Suprapubic skin (tissue), 4 donors: ENCODE measurements around the gene OR2T8. TPM values are rescaled to one million over a fixed set of nuclear protein-coding genes. Genes with fewer than 3 reads are reported as not detected.

ENCODE experiments used
- DNase-seq, 2 donors: peaks; one replicate each; pipeline ENCODE4 v3.0.0-alpha.2; 2019; ENCODE audit warnings: low spot score in 2 of 2
- H3K27ac ChIP-seq: fragments of 200-600 bp; sonication (generic); one replicate; pipeline ENCODE4 v1.5.1; 2019
- H3K27me3 ChIP-seq: fragments of 200-600 bp; sonication (generic); one replicate; pipeline ENCODE4 v1.5.1; 2019
- H3K36me3 ChIP-seq: fragments of 200-600 bp; sonication (generic); one replicate; pipeline ENCODE4 v1.5.1; 2019
- H3K4me1 ChIP-seq: fragments of 200-600 bp; sonication (generic); one replicate; pipeline ENCODE4 v1.5.1; 2019
- H3K4me3 ChIP-seq: fragments of 200-600 bp; sonication (generic); one replicate; pipeline ENCODE4 v1.5.1; 2019; ENCODE audit warnings: mild to moderate bottlenecking
- H3K9me3 ChIP-seq: fragments of 200-600 bp; sonication (generic); one replicate; pipeline ENCODE4 v1.5.1; 2019
- EP300 ChIP-seq: sonication (generic); formaldehyde crosslinking; IDR thresholded peaks from one replicate; pipeline ENCODE4 v1.6.1; 2017; ENCODE audit warnings: antibody characterized with exemption
- POLR2A ChIP-seq, 2 donors: fragments of 450-650 bp; IDR thresholded peaks; one replicate each; pipeline ENCODE4 v1.6.1; 2017; ENCODE audit warnings: antibody characterized with exemption in 2 of 2, mild to moderate bottlenecking in 2 of 2, moderate library complexity in 2 of 2
- POLR2AphosphoS5 ChIP-seq, 3 donors: sonication (generic); formaldehyde crosslinking; IDR thresholded peaks; one replicate each; pipeline ENCODE4 v1.6.1; 2017; ENCODE audit warnings: antibody characterized with exemption in 3 of 3
- WGBS: methylation state at CpG from one replicate; pipeline ENCODE4 v1.1.5; 2018; 5-methylcytosine and 5-hydroxymethylcytosine counted together
- total RNA-seq, 4 donors: library from RNA; depleted of rRNA; stranded (reverse); fragments of >200 nt; gene quantifications; one replicate each; pipeline ENCODE4 v1.1.0, GENCODE V29; 2016
- TF ChIP-seq, protein P1 (sequence below), 2 donors: fragments of 200-600 bp in 1 of 2; fragments of 450-650 bp in 1 of 2; sonication (generic) in 1 of 2; IDR thresholded peaks; one replicate each; pipeline ENCODE4 v1.5.1; 2016 to 2019; ENCODE audit warnings: antibody characterized with exemption in 2 of 2, mild to moderate bottlenecking in 1 of 2, moderate library complexity in 1 of 2

The OR2T8 gene
- total RNA-seq, 4 donors from 2014 or later: not detected

DNA sequence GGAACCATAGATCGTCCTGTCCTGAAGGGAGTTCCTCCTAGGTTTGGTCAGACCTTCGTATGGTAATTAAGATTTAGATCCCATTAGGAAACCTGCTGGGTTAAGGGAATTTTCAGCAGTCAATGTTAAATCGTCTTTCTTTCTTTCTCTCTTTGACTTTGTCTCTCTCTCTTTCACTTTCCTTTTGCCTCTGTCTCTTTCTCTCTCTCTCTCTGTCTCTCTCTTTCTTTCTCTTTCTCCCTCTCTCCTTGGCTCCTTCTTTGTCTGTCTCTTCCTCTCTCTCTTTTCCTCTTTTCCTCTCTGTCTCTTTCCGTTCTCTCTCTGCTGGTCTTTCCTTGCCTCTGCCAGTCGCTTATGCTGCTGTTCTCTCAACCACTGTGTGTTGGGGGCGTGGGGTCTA is 15.9 kb upstream of the OR2T8 start:
- no peak overlapping the region for H3K4me3 ChIP-seq
- no peaks in the 10 kb centered on the region for H3K27me3 ChIP-seq
- peaks cover 4% of the 10 kb centered on the region for H3K9me3 ChIP-seq
- no peaks in the 10 kb centered on the region for H3K36me3 ChIP-seq
- WGBS: 85% methylated on average over 6 of the region's 6 CpGs
- TF ChIP-seq, protein P1, sequence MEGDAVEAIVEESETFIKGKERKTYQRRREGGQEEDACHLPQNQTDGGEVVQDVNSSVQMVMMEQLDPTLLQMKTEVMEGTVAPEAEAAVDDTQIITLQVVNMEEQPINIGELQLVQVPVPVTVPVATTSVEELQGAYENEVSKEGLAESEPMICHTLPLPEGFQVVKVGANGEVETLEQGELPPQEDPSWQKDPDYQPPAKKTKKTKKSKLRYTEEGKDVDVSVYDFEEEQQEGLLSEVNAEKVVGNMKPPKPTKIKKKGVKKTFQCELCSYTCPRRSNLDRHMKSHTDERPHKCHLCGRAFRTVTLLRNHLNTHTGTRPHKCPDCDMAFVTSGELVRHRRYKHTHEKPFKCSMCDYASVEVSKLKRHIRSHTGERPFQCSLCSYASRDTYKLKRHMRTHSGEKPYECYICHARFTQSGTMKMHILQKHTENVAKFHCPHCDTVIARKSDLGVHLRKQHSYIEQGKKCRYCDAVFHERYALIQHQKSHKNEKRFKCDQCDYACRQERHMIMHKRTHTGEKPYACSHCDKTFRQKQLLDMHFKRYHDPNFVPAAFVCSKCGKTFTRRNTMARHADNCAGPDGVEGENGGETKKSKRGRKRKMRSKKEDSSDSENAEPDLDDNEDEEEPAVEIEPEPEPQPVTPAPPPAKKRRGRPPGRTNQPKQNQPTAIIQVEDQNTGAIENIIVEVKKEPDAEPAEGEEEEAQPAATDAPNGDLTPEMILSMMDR (IDR thresholded peaks at IDR 0.05): no peak
- no peak for TF ChIP-seq POLR2A (IDR thresholded peaks at IDR 0.05)
- no peak for TF ChIP-seq EP300
- no peak for TF ChIP-seq POLR2AphosphoS5 (IDR thresholded peaks at IDR 0.05)
- no peak for DNase-seq
- H3K27ac ChIP-seq: no peak overlapping the region
- no peaks in the 10 kb centered on the region for H3K4me1 ChIP-seq

DNA sequence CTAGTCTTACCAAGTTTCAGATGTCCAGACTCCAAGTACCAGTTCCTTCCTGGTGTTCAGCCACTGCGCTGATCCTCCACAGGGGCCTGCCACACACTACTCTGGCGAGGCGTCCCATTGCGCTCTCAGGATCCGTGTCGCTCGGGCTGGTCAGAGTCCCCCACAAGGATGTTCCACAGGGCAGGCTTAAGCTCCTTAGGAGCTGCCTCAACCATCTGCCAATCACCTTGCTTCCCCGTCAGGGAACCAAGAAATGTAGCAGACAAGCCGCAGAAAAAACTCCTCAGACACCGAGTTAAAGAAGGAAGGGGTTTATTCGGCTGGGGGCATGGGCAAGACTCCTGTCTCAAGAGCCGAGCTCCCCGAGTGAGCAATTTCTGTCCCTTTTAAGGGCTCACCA is 14.9 kb upstream of the OR2T8 start:
- H3K36me3 ChIP-seq: no peaks in the 10 kb centered on the region
- no peaks in the 10 kb centered on the region for H3K27me3 ChIP-seq
- H3K27ac ChIP-seq: no peak overlapping the region
- no peak overlapping the region for H3K4me3 ChIP-seq
- DNase-seq: no peak
- H3K4me1 ChIP-seq: no peaks in the 10 kb centered on the region
- TF ChIP-seq, protein P1 (IDR thresholded peaks at IDR 0.05): no peak
- TF ChIP-seq EP300: no peak
- no peak for TF ChIP-seq POLR2AphosphoS5 (IDR thresholded peaks at IDR 0.05)
- no peak for TF ChIP-seq POLR2A (IDR thresholded peaks at IDR 0.05)
- peaks cover 4% of the 10 kb centered on the region for H3K9me3 ChIP-seq
- WGBS: 89% methylated on average over 13 of the region's 13 CpGs

DNA sequence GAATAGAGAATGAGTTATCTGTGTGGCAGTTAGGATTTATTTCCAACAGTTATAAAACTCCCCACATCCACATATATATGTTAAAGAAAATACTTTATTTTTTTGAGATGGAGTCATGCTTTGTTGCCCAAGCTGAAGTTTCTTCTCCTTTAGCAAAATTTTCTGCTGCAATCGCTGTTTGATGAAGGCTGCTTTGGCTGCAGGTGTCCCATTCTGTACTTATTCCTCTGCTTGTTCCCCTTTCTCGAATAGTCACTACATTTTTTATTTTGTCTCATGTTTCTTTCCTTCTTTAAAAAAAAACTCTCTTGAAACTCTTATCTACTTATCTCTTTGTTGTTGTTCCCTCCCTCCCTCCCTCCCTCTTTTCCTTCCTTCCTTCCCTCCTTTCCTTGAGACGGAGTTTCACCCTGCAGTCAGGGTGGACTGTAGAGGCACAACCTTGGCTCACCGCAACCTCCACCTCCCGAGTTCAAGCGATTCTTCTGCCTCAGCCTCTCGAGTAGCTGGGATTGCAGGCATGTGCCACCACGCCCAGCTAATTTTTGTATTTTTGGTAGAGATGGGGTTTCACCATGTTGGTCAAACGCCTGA is 14.0 kb upstream of the OR2T8 start:
- H3K4me1 ChIP-seq: no peaks in the 10 kb centered on the region
- WGBS: 51% methylated on average over 9 of the region's 9 CpGs
- H3K4me3 ChIP-seq: peak overlapping the region; percentile 30
- no peaks in the 10 kb centered on the region for H3K27me3 ChIP-seq
- no peak for DNase-seq
- no peak overlapping the region for H3K27ac ChIP-seq
- TF ChIP-seq EP300: no peak
- no peak for TF ChIP-seq POLR2A (IDR thresholded peaks at IDR 0.05)
- no peak for TF ChIP-seq POLR2AphosphoS5 (IDR thresholded peaks at IDR 0.05)
- TF ChIP-seq, protein P1 (IDR thresholded peaks at IDR 0.05): no peak
- no peaks in the 10 kb centered on the region for H3K36me3 ChIP-seq
- H3K9me3 ChIP-seq: peaks cover 3% of the 10 kb centered on the region

DNA sequence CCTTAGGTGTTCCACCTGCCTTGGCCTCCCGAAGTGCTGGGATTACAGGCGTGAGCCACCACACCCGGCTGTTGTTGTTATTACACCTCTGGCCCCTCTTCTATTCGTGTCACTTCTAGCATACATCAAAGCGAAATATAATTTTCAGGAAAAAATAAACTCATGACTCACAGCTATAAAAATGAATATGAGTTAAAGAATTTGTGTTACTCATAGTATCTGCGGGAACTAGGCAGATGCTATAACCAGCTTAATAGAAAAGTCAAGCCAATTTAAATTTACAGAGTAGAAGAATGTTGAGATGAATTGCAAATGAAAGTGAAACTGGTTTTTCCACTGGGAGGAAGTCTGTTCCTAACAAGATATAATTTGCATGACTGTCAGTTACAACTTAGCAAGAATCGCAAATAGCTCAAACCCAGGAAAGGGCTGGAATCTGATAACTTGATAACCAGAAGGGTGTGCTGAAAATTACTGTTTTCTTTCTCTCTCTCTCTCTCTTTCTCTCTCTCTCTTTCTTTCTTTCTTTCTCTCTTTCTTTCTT is 13.5 kb upstream of the OR2T8 start:
- Histone ChIP-seq H3K27ac (no peak overlapping the region), H3K36me3 (no peaks in the 10 kb centered on the region), H3K9me3 (no peaks in the 10 kb centered on the region), H3K4me3 (peak overlapping the region; percentile 30), H3K4me1 (no peaks in the 10 kb centered on the region), H3K27me3 (no peaks in the 10 kb centered on the region)
- no peak for DNase-seq
- TF ChIP-seq POLR2AphosphoS5 (IDR thresholded peaks at IDR 0.05) (no peak), POLR2A (IDR thresholded peaks at IDR 0.05) (no peak)
- 33% methylated on average over 7 of the region's 7 CpGs for WGBS

DNA sequence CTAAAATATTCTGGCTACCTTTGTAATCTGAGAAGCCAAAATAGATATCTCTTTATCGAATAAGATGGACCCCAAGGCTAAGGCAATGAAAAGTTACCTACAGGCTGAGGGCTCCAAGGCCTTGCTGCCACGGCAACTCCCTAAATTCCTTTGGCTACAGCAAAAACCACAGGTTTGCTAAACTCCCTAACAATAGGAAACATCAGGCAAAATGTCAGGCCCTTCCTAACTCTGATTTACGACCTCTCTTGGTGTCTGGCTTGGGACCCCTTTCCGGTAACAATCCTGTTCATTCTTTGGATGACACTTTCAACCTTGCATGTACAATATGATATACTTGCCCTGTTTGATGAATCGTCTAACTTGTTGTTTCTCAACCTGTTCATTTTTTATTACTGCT is 11.3 kb upstream of the OR2T8 start:
- Histone ChIP-seq H3K4me3 (no peak overlapping the region), H3K4me1 (no peaks in the 10 kb centered on the region), H3K9me3 (no peaks in the 10 kb centered on the region), H3K27me3 (no peaks in the 10 kb centered on the region), H3K36me3 (no peaks in the 10 kb centered on the region), H3K27ac (no peak overlapping the region)
- no peak for DNase-seq
- TF ChIP-seq POLR2A (IDR thresholded peaks at IDR 0.05) (no peak), POLR2AphosphoS5 (IDR thresholded peaks at IDR 0.05) (no peak), EP300 (no peak)
- TF ChIP-seq, protein P1 (IDR thresholded peaks at IDR 0.05): no peak
- 82% methylated on average over 5 of the region's 5 CpGs for WGBS

DNA sequence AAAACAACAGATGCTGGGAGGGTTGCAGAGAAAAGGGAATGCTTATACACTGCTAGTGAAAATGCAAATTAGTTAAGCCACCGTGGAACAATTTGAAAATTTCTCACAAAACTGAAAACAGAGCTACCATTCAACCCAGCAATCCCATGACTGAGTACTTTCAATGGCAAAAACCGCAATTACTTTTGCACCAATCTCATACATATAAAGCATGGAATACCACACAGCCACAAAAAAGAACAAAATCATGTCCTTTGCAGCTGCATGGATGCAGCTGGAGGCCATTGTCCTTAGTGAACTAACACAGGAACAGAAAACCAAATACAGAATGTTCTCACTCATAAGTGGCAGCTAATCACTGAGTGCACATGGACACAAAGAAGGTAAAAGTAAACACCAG is 6.3 kb upstream of the OR2T8 start:
- Histone ChIP-seq H3K4me3 (no peak overlapping the region), H3K36me3 (no peaks in the 10 kb centered on the region), H3K4me1 (no peaks in the 10 kb centered on the region), H3K9me3 (no peaks in the 10 kb centered on the region), H3K27me3 (no peaks in the 10 kb centered on the region), H3K27ac (no peak overlapping the region)
- no peak for TF ChIP-seq POLR2A (IDR thresholded peaks at IDR 0.05)
- TF ChIP-seq, protein P1 (IDR thresholded peaks at IDR 0.05): no peak
- TF ChIP-seq EP300: no peak
- TF ChIP-seq POLR2AphosphoS5 (IDR thresholded peaks at IDR 0.05): no peak
- 92% methylated on average over 2 of the region's 2 CpGs for WGBS
- DNase-seq: no peak
